Measurements from ENCODE around the gene TUBG2.

DNA sequence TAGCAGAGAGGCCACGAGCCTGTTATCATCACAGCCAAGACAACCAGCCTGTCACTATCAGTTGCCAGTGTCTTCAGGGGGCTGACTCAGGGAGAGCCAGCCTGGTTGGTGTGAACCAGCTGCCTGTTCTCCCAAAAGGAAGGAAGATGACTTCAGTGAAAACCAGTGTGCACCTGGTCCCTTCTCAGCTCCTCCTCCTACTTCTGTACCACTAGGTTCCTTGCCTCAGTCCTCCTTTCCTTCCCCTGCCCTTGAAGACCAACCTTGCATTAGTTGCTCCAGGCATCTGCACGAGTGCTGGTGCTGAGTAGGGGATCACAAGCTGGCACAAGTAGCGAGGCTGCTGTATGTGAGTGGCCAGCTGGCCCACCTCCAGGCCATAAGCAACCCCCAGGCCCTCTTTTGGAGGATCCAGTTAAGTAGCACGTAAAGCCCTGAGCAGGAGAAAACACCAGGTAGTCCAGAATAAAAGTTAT lies 41.1 kb upstream of the TUBG2 start:
- TF ChIP-seq, protein P1, sequence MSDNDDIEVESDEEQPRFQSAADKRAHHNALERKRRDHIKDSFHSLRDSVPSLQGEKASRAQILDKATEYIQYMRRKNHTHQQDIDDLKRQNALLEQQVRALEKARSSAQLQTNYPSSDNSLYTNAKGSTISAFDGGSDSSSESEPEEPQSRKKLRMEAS (IDR thresholded peaks at IDR 0.05), result no peak
- TF ChIP-seq USF1 (IDR thresholded peaks at IDR 0.05), result no peak
- TF ChIP-seq RAD21 (IDR thresholded peaks at IDR 0.05; ENCODE audit: low read depth), result no peak
- no peak for TF ChIP-seq YY1 (IDR thresholded peaks at IDR 0.05; ENCODE audit: low read depth)
- no peak for TF ChIP-seq CEBPB (IDR thresholded peaks at IDR 0.05)
- no peak for TF ChIP-seq TAF1 (IDR thresholded peaks at IDR 0.05; ENCODE audit: low read depth)
- TF ChIP-seq EP300 (IDR thresholded peaks at IDR 0.05; ENCODE audit: borderline replicate concordance), result no peak
